Measurements from ENCODE around the gene METTL15. TPM values are rescaled to one million over a fixed set of nuclear protein-coding genes. Genes with fewer than 3 reads are reported as not detected.

The METTL15 gene
- total and polyA plus RNA-seq, 2 donors (not counting 1 experiment from before 2014, with no cell fraction given) = 3.9 to 19.7 TPM

GRCh38 chr11:28245131-28245530, 136.9 kb downstream of the METTL15 start:
- peaks cover 0 to 1% of the 10 kb centered on the region in 2 experiments for H3K36me3 ChIP-seq (replicated peaks in 1 of 2; ENCODE audit: control extremely low read depth in 1 of 2, control insufficient read depth in 1 of 2, extremely low read depth in 1 of 2, insufficient read depth in 2 of 2, low read length in 1 of 2)
- Mint-ChIP-seq H3K4me3 (no peak overlapping the region), H3K9me3 (ENCODE audit: insufficient read depth) (peaks cover 8% of the 10 kb centered on the region), H3K4me1 (peaks cover 4% of the 10 kb centered on the region), H3K27ac (no peak overlapping the region), H3K27me3 (no peaks in the 10 kb centered on the region)
- peaks cover 0 to 3% (median 0%) of the 10 kb centered on the region in 3 donors for H3K9me3 ChIP-seq (ENCODE audit: control extremely low read depth in 1 of 3, control insufficient read depth in 2 of 3, insufficient read depth in 1 of 3, low read length in 2 of 3)
- no peak overlapping the region for H3K4me3 ChIP-seq (ENCODE audit: control extremely low read depth in 1 of 5, extremely low read depth in 1 of 5, insufficient read depth in 1 of 5, low read depth in 2 of 5, low read length in 4 of 5)
- H2AFZ ChIP-seq (ENCODE audit: insufficient read depth, low read depth, low read length, poor library complexity, severe bottlenecking) = no peak overlapping the region
- ATAC-seq (ENCODE audit: low read depth) (no peak), DNase-seq (no peak)
- no peaks in the 10 kb centered on the region for H3K4me1 ChIP-seq (ENCODE audit: control insufficient read depth in 2 of 2, insufficient read depth in 2 of 2, low read length in 2 of 2)
- no peak overlapping the region for H3K9ac ChIP-seq (ENCODE audit: low read length)
- H3K79me2 ChIP-seq (ENCODE audit: control insufficient read depth, insufficient read depth, low read length) = no peaks in the 10 kb centered on the region
- CTCF ChIA-PET = no interaction called here
- no peak for TF ChIP-seq EZH2 (IDR thresholded peaks at IDR 0.05; ENCODE audit: borderline replicate concordance, insufficient read depth, low read depth, low read length, poor library complexity, severe bottlenecking)
- TF ChIP-seq CTCF (IDR thresholded peaks at IDR 0.05) = no peak
- WGBS (ENCODE audit: insufficient coverage) = no CpG with 5 or more reads among the region's 2 CpGs
- no peaks in the 10 kb centered on the region for H4K20me1 ChIP-seq (ENCODE audit: control insufficient read depth, insufficient read depth, low read length, poor library complexity, severe bottlenecking)
- H3K27me3 ChIP-seq (replicated peaks in 1 of 4; ENCODE audit: control extremely low read depth in 1 of 4, control insufficient read depth in 3 of 4, insufficient read depth in 4 of 4, low read length in 3 of 4) = no peaks in the 10 kb centered on the region
- POLR2A ChIA-PET = no interaction called here
- no peak overlapping the region for H3K27ac ChIP-seq (ENCODE audit: low read length in 2 of 2)
- no peak overlapping the region for H3K4me2 ChIP-seq (replicated peaks; ENCODE audit: low read depth, low read length, poor library complexity, severe bottlenecking)
- intact Hi-C loops (cut with micrococcal nuclease) = no loop called here

DNA sequence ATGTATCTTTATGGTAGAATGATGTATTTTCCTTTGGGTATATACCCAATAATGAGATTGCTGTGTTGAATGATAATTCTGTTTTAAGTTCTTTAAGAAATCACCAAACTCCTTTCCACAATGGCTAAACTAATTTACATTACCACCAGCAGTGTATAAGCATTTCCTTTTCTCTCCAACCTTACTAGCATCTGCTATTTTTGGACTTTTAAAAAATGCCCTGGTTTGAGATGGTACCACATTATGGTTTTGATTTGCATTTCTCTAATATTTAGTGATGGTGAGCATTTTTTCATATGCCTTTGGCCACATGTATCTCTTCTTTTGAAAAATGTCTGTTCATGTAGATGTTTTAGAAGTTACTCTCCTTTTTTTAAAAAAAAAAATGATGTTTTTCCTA, 142.0 kb downstream of the METTL15 start:
- intact Hi-C loops (cut with micrococcal nuclease) = no loop called here
- POLR2A ChIA-PET = no interaction called here
- DNase-seq (no peak), ATAC-seq (ENCODE audit: low read depth) (no peak)
- H3K27me3 Mint-ChIP-seq = no peaks in the 10 kb centered on the region
- CTCF ChIA-PET = no interaction called here
- Histone ChIP-seq H3K9me3 (ENCODE audit: control extremely low read depth in 1 of 3, control insufficient read depth in 2 of 3, insufficient read depth in 1 of 3, low read length in 2 of 3) (peaks cover 0 to 3% (median 0%) of the 10 kb centered on the region in 3 donors), H3K79me2 (ENCODE audit: control insufficient read depth, insufficient read depth, low read length) (no peaks in the 10 kb centered on the region), H3K27ac (ENCODE audit: low read length in 2 of 2) (no peak overlapping the region), H3K4me3 (ENCODE audit: control extremely low read depth in 1 of 5, extremely low read depth in 1 of 5, insufficient read depth in 1 of 5, low read depth in 2 of 5, low read length in 4 of 5) (no peak overlapping the region), H3K36me3 (replicated peaks in 1 of 2; ENCODE audit: control extremely low read depth in 1 of 2, control insufficient read depth in 1 of 2, extremely low read depth in 1 of 2, insufficient read depth in 2 of 2, low read length in 1 of 2) (peaks cover 0 to 1% of the 10 kb centered on the region in 2 experiments), H3K9ac (ENCODE audit: low read length) (no peak overlapping the region), H3K27me3 (replicated peaks in 1 of 4; ENCODE audit: control extremely low read depth in 1 of 4, control insufficient read depth in 3 of 4, insufficient read depth in 4 of 4, low read length in 3 of 4) (no peaks in the 10 kb centered on the region), H2AFZ (ENCODE audit: insufficient read depth, low read depth, low read length, poor library complexity, severe bottlenecking) (no peak overlapping the region), H4K20me1 (ENCODE audit: control insufficient read depth, insufficient read depth, low read length, poor library complexity, severe bottlenecking) (no peaks in the 10 kb centered on the region), H3K4me2 (replicated peaks; ENCODE audit: low read depth, low read length, poor library complexity, severe bottlenecking) (no peak overlapping the region), H3K4me1 (ENCODE audit: control insufficient read depth in 2 of 2, insufficient read depth in 2 of 2, low read length in 2 of 2) (no peaks in the 10 kb centered on the region)
- H3K4me3 Mint-ChIP-seq = no peak overlapping the region
- H3K27ac Mint-ChIP-seq = no peak overlapping the region
- H3K9me3 Mint-ChIP-seq (ENCODE audit: insufficient read depth) = peaks cover 13% of the 10 kb centered on the region
- TF ChIP-seq CTCF (IDR thresholded peaks at IDR 0.05) = no peak
- TF ChIP-seq EZH2 (IDR thresholded peaks at IDR 0.05; ENCODE audit: borderline replicate concordance, insufficient read depth, low read depth, low read length, poor library complexity, severe bottlenecking) = no peak
- H3K4me1 Mint-ChIP-seq = peaks cover 8% of the 10 kb centered on the region
